B cell (primary cell): ENCODE measurements around the gene TRIM72. TPM values are rescaled to one million over a fixed set of nuclear protein-coding genes. Genes with fewer than 3 reads are reported as not detected.

ENCODE experiments used
- ATAC-seq: fragments of 200-7000 bp; cut with Tn5 transposase; one replicate; pipeline ENCODE4 v1.10.0; 2021; ENCODE audit warnings: low read depth, mild to moderate bottlenecking, moderate number of reproducible peaks, moderate library complexity
- CTCF ChIA-PET: fragments of 350-600 bp; sonication (Branson Sonifier 250); formaldehyde crosslinking; loops from one replicate; lab custom pipeline; 2021; ENCODE audit warnings: antibody characterized with exemption, inconsistent platforms; lab: Charles Lee
- POLR2A ChIA-PET: fragments of 350-600 bp; sonication (Branson Sonifier 250); formaldehyde crosslinking; loops from one replicate; lab custom pipeline; 2021; ENCODE audit warnings: antibody characterized with exemption; lab: Charles Lee
- DNase-seq: peaks from one replicate; pipeline ENCODE4 v3.0.0; 2013
- H2AFZ ChIP-seq: 2 replicates; pipeline ENCODE4 v1.6.1; 2012; ENCODE audit warnings: mild to moderate bottlenecking, low read depth, low read length; ENCODE audit not compliant: insufficient read depth, poor library complexity, severe bottlenecking
- H3K27ac ChIP-seq, 2 donors: 1 replicate in 1 of 2; 2 replicates in 1 of 2; pipeline ENCODE4 v1.5.1; 2012 to 2013; ENCODE audit warnings: low read length in 2 of 2, mild to moderate bottlenecking in 2 of 2, moderate library complexity in 1 of 2
- H3K27me3 ChIP-seq, 4 experiments: fragments of 200-600 bp in 1 of 4; sonication (generic) in 1 of 4; replicated peaks in 1 of 4; 1 replicate in 2 of 4; 2 replicates in 2 of 4; pipeline versions ENCODE4 v1.6.1 to v1.7.0; 2013 to 2016; ENCODE audit warnings: low read length in 3 of 4, mild to moderate bottlenecking in 2 of 4, mixed read lengths in 1 of 4, moderate library complexity in 1 of 4; ENCODE audit not compliant: insufficient read depth in 4 of 4, control insufficient read depth in 3 of 4; ENCODE audit errors: control extremely low read depth in 1 of 4
- H3K36me3 ChIP-seq, 2 experiments: replicated peaks in 1 of 2; 1 replicate in 1 of 2; 2 replicates in 1 of 2; pipeline versions ENCODE4 v1.6.1 to v1.7.1; 2013; ENCODE audit warnings: low read length in 1 of 2; ENCODE audit not compliant: insufficient read depth in 2 of 2, control insufficient read depth in 1 of 2; ENCODE audit errors: control extremely low read depth in 1 of 2, extremely low read depth in 1 of 2
- H3K4me1 ChIP-seq, 2 donors: fragments of 200-600 bp in 1 of 2; sonication (generic) in 1 of 2; 1 replicate in 1 of 2; 2 replicates in 1 of 2; pipeline versions ENCODE4 v1.5.1 to v1.6.1; 2013 to 2017; ENCODE audit warnings: low read length in 2 of 2; ENCODE audit not compliant: control insufficient read depth in 2 of 2, insufficient read depth in 2 of 2
- H3K4me2 ChIP-seq: replicated peaks from 2 replicates; pipeline ENCODE3; 2012; ENCODE audit warnings: mild to moderate bottlenecking, low read depth, low read length; ENCODE audit not compliant: poor library complexity, severe bottlenecking
- H3K4me3 ChIP-seq, 5 experiments: fragments of 200-600 bp in 1 of 5; sonication (generic) in 1 of 5; 1 replicate in 3 of 5; 2 replicates in 2 of 5; pipeline versions ENCODE4 v1.5.1 to v1.7.0; 2011 to 2016; ENCODE audit warnings: low read length in 4 of 5, mild to moderate bottlenecking in 4 of 5, low read depth in 2 of 5, control low read depth in 1 of 5, moderate library complexity in 1 of 5; ENCODE audit not compliant: insufficient read depth in 1 of 5; ENCODE audit errors: control extremely low read depth in 1 of 5, extremely low read depth in 1 of 5
- H3K79me2 ChIP-seq: fragments of 200-600 bp; sonication (generic); one replicate; pipeline ENCODE4 v1.6.0; 2016; ENCODE audit warnings: low read length; ENCODE audit not compliant: control insufficient read depth, insufficient read depth
- H3K9ac ChIP-seq: fragments of 200-600 bp; sonication (generic); 2 replicates; pipeline ENCODE4 v1.6.1; 2017; ENCODE audit warnings: mild to moderate bottlenecking, low read length, moderate library complexity
- H3K9me3 ChIP-seq, 3 donors: one replicate each; pipeline versions ENCODE4 v1.6.1 to v1.7.1; 2013; ENCODE audit warnings: low read length in 2 of 3; ENCODE audit not compliant: control insufficient read depth in 2 of 3, insufficient read depth in 1 of 3; ENCODE audit errors: control extremely low read depth in 1 of 3
- H4K20me1 ChIP-seq: 2 replicates; pipeline ENCODE4 v1.6.0; 2012; ENCODE audit warnings: mild to moderate bottlenecking, low read length; ENCODE audit not compliant: insufficient read depth, control insufficient read depth, poor library complexity, severe bottlenecking
- H3K27ac Mint-ChIP-seq: one replicate; pipeline ENCODE4 v1.8.0; 2021; ENCODE audit warnings: mixed read lengths
- H3K27me3 Mint-ChIP-seq: one replicate; pipeline ENCODE4 v1.8.0; 2021; ENCODE audit warnings: mixed read lengths
- H3K4me1 Mint-ChIP-seq: one replicate; pipeline ENCODE4 v1.8.0; 2021; ENCODE audit warnings: mixed read lengths
- H3K4me3 Mint-ChIP-seq: one replicate; pipeline ENCODE4 v1.8.0; 2021; ENCODE audit warnings: mixed read lengths
- H3K9me3 Mint-ChIP-seq: one replicate; pipeline ENCODE4 v1.8.0; 2022; ENCODE audit warnings: mixed read lengths; ENCODE audit not compliant: insufficient read depth
- EZH2 ChIP-seq: IDR thresholded peaks from 2 replicates; pipeline ENCODE4 v1.6.1; 2012; ENCODE audit warnings: borderline replicate concordance, low read depth, mild to moderate bottlenecking, moderate library complexity, low read length; ENCODE audit not compliant: insufficient read depth, poor library complexity, severe bottlenecking
- WGBS: methylation state at CpG from one replicate; pipeline ENCODE4 v1.1.5; 2013; ENCODE audit warnings: missing lambda C conversion rate; ENCODE audit not compliant: insufficient coverage; 5-methylcytosine and 5-hydroxymethylcytosine counted together
- intact Hi-C: fragments of 100-400 bp; cut with micrococcal nuclease; formaldehyde crosslinking; loops from one replicate; pipeline ENCODE4 v1.10.0; 2022
- polyA plus RNA-seq: library from polyadenylated mRNA; depleted of rRNA; stranded (reverse); fragments of >200 nt; gene quantifications from 2 replicates; pipeline ENCODE4 v1.2.3, GENCODE V29; 2012
- total RNA-seq, 2 donors: library from RNA; stranded (reverse); fragments of 120-200 nt in 1 of 2; gene quantifications; 1 replicate in 1 of 2; 2 replicates in 1 of 2; pipeline versions ENCODE4 v1.2.3 to v1.2.4, GENCODE V29; 2013 to 2022
- TF ChIP-seq, protein P1 (sequence below): fragments of 200-600 bp; IDR thresholded peaks from one replicate; pipeline ENCODE4 v1.8.0; 2022; ENCODE audit warnings: antibody characterized with exemption, mild to moderate bottlenecking

Gene TRIM72
- total and polyA plus RNA-seq, 2 donors (not counting 1 experiment from before 2014, with no cell fraction given), result 0.03 to 0.05 TPM

DNA sequence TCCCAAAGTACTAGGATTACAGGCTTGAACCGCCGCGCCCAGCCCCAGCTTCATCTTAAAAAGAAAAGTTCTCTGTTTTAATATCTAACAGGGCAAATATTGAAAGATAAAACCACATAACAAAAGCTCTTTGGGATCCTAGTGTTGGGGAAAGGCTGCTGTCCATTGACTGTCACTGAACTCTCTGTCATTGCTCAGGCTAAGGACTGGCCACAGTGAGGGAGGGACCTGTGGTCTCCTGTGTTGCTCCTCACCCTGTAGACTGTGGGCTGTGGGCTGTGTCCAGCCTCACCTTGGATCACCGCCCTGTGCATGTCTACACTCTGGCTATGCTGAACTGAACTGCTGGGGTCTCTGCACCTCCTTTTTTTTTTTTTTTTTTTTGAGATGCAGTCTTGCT lies 14.3 kb downstream of the TRIM72 start:
- no peak overlapping the region for H3K27ac Mint-ChIP-seq
- CTCF ChIA-PET, result no interaction called here

DNA sequence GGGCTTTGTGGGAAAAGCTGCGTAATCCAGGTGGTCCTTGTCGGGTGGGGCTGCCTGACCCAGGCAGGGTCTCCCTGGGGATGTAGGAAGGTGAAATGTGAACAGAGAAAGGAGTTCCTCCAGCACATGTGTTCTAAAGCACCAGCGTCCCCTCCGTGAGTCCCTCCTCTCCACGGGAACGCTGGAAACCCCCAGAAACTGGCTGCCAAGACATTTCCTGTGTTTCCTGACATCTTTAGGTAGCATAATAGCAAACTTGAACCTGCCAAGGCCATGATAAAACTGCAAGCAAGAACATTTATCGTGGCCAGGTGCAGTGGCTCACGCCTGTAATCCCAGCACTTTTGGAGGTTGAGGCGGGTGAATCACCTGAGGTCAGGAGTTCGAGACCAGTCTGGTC lies 15.6 kb downstream of the TRIM72 start:
- no peaks in the 10 kb centered on the region for H3K79me2 ChIP-seq
- Mint-ChIP-seq H3K4me3 (no peak overlapping the region), H3K4me1 (no peaks in the 10 kb centered on the region), H3K27me3 (peaks cover 7% of the 10 kb centered on the region), H3K27ac (no peak overlapping the region), H3K9me3 (no peaks in the 10 kb centered on the region)
- H3K4me2 ChIP-seq, result no peak overlapping the region
- ChIA-PET CTCF (interaction anchor here (0.9 kb wide), 1 partner anchor 9 kb away, joined by 3 read pairs; no protein-coding TSS in a partner anchor), POLR2A (no interaction called here)
- no peak for DNase-seq
- WGBS, result 47% methylated on average over 8 of the region's 10 CpGs
- intact Hi-C loops, result loop anchor here (5.0 kb wide), 1 partner anchor 33 kb away; no protein-coding TSS in a partner anchor
- no peak for ATAC-seq
- H3K27ac ChIP-seq, result no peak overlapping the region
- no peaks in the 10 kb centered on the region for H3K36me3 ChIP-seq
- H3K4me3 ChIP-seq, result no peak overlapping the region
- no peak overlapping the region for H2AFZ ChIP-seq
- peaks cover 0 to 4% (median 0%) of the 10 kb centered on the region in 4 experiments for H3K27me3 ChIP-seq
- H3K4me1 ChIP-seq, result no peaks in the 10 kb centered on the region
- no peak overlapping the region for H3K9ac ChIP-seq
- TF ChIP-seq EZH2, result no peak
- TF ChIP-seq, protein P1, sequence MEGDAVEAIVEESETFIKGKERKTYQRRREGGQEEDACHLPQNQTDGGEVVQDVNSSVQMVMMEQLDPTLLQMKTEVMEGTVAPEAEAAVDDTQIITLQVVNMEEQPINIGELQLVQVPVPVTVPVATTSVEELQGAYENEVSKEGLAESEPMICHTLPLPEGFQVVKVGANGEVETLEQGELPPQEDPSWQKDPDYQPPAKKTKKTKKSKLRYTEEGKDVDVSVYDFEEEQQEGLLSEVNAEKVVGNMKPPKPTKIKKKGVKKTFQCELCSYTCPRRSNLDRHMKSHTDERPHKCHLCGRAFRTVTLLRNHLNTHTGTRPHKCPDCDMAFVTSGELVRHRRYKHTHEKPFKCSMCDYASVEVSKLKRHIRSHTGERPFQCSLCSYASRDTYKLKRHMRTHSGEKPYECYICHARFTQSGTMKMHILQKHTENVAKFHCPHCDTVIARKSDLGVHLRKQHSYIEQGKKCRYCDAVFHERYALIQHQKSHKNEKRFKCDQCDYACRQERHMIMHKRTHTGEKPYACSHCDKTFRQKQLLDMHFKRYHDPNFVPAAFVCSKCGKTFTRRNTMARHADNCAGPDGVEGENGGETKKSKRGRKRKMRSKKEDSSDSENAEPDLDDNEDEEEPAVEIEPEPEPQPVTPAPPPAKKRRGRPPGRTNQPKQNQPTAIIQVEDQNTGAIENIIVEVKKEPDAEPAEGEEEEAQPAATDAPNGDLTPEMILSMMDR, result no peak
- no peaks in the 10 kb centered on the region for H4K20me1 ChIP-seq
- peaks cover 0 to 7% (median 0%) of the 10 kb centered on the region in 3 donors for H3K9me3 ChIP-seq

More for the DNA sequence above, 14.3 kb downstream of the TRIM72 start:
- H3K36me3 ChIP-seq, result no peaks in the 10 kb centered on the region
- DNase-seq (no peak), ATAC-seq (no peak)
- no peak overlapping the region for H3K27ac ChIP-seq
- peaks cover 0 to 4% (median 0%) of the 10 kb centered on the region in 4 experiments for H3K27me3 ChIP-seq
- H3K4me2 ChIP-seq, result no peak overlapping the region
- H3K4me1 ChIP-seq, result no peaks in the 10 kb centered on the region
- intact Hi-C loops, result loop anchor here (5.0 kb wide), 1 partner anchor 34 kb away; no protein-coding TSS in a partner anchor
- no peak for TF ChIP-seq EZH2
- TF ChIP-seq, protein P1, result no peak
- no peak overlapping the region for H3K4me3 Mint-ChIP-seq
- no peaks in the 10 kb centered on the region for H3K79me2 ChIP-seq
- POLR2A ChIA-PET, result no interaction called here
- peaks cover 5% of the 10 kb centered on the region for H3K27me3 Mint-ChIP-seq
- peaks cover 0 to 7% (median 0%) of the 10 kb centered on the region in 3 donors for H3K9me3 ChIP-seq
- no peak overlapping the region for H2AFZ ChIP-seq
- no peak overlapping the region for H3K9ac ChIP-seq
- WGBS, result 100% methylated on average over 1 of the region's 4 CpGs
- no peaks in the 10 kb centered on the region for H4K20me1 ChIP-seq
- no peaks in the 10 kb centered on the region for H3K4me1 Mint-ChIP-seq
- H3K9me3 Mint-ChIP-seq, result no peaks in the 10 kb centered on the region
- no peak overlapping the region for H3K4me3 ChIP-seq
